Right hindlimb (tissue), 1 donor: ENCODE measurements around the gene ALDH3A1.
A peak's percentile ranks its signal among the peaks of the same experiment; 100 is the strongest.
"Not testable (repeated sequence)": the region's sequence is repeated elsewhere in the genome, so short reads cannot be mapped to it uniquely, and the experiment has no call there.

Experiments used
- DNase-seq: peaks from one replicate; pipeline ENCODE4 v3.0.0-alpha.2; 2018

ALDH3A1 gene

GRCh38 chr17:19747829-19748806 lies at the start of gene ALDH3A1:
Gene ALDH3A1, minus strand, starts transcription at chr17:19748298. Its CDS starts 3,169 bp downstream, at chr17:19745129.
- peak; percentile 61 for DNase-seq

GRCh38 chr17:19796457-19796856 lies 48.4 kb upstream of the ALDH3A1 start:
- no peak for DNase-seq

GRCh38 chr17:19791918-19792550 lies 43.9 kb upstream of the ALDH3A1 start:
- no peak for DNase-seq

- no peak for DNase-seq
These were observed 39.7 kb upstream of the ALDH3A1 start for GRCh38 chr17:19787733-19788357.

- no peak for DNase-seq
These were observed 37.8 kb upstream of the ALDH3A1 start for GRCh38 chr17:19785854-19786253.

GRCh38 chr17:19781488-19782458 lies 33.7 kb upstream of the ALDH3A1 start:
- no peak for DNase-seq

GRCh38 chr17:19780846-19781245 lies 32.7 kb upstream of the ALDH3A1 start:
- DNase-seq, result no peak

GRCh38 chr17:19773534-19773933 lies 25.4 kb upstream of the ALDH3A1 start:
- DNase-seq, result no peak

GRCh38 chr17:19771971-19772630 lies 24.0 kb upstream of the ALDH3A1 start:
- DNase-seq, result no peak

- DNase-seq, result no peak
These were observed 23.1 kb upstream of the ALDH3A1 start for GRCh38 chr17:19770985-19771735.

- DNase-seq, result no peak
These were observed 22.0 kb upstream of the ALDH3A1 start for GRCh38 chr17:19769946-19770652.

GRCh38 chr17:19768046-19768782 lies 20.1 kb upstream of the ALDH3A1 start:
- no peak for DNase-seq

- DNase-seq, result peak; percentile 82
These were observed 18.5 kb upstream of the ALDH3A1 start for GRCh38 chr17:19766421-19767270.

GRCh38 chr17:19766016-19766415 lies 17.9 kb upstream of the ALDH3A1 start:
- DNase-seq, result no peak

- not testable (repeated sequence) for DNase-seq
These were observed 15.9 kb upstream of the ALDH3A1 start for GRCh38 chr17:19763991-19764390.

- DNase-seq, result no peak
These were observed 15.3 kb upstream of the ALDH3A1 start for GRCh38 chr17:19763416-19763815.

- DNase-seq, result peak; percentile 59
These were observed 14.4 kb upstream of the ALDH3A1 start for GRCh38 chr17:19762515-19762961.

- no peak for DNase-seq
These were observed 12.6 kb upstream of the ALDH3A1 start for GRCh38 chr17:19760746-19761145.
